ENCODE data around the gene SNX1. TPM values are rescaled to one million over a fixed set of nuclear protein-coding genes. Genes with fewer than 3 reads are reported as not detected.

SNX1 gene
- total and polyA plus RNA-seq, 2 of the 13 experiments (the other 11 are each of a cell fraction or from before 2014, with no cell fraction given) = 29.3 to 60.1 TPM

GRCh38 chr15:64146885-64147681 lies 51.3 kb downstream of the SNX1 start:
- peak; percentile 80 for FAIRE-seq
- ATAC-seq = peak; percentile 64
- ChIA-PET CTCF (ENCODE audit: low intra/inter-chr PET ratio, low total read pairs) (no interaction called here), POLR2A (interaction anchor here (0.5 to 3.7 kb wide), 4 partner anchors 16 to 452 kb away, joined by 3 to 17 read pairs (median 8); partner anchors contain the start of genes CIAO2A and PPIB)
- Histone ChIP-seq H3K27ac (ENCODE audit: extremely low read length, insufficient read depth, low read length) (peak overlapping the region; percentile 70), H3K27me3 (ENCODE audit: control insufficient read depth in 1 of 2, insufficient read depth in 2 of 2, low read length in 2 of 2) (no peaks in the 10 kb centered on the region), H3K4me1 (ENCODE audit: insufficient read depth, low read length) (peaks cover 61% of the 10 kb centered on the region), H3K4me3 (replicated peaks in 1 of 3; ENCODE audit: insufficient read depth in 1 of 3, low read depth in 2 of 3, low read length in 3 of 3) (peak overlapping the region in 2 of 3 experiments; percentile 6 to 20; a peak in 3 of 6 replicates), H3K9me3 (ENCODE audit: low read length) (no peaks in the 10 kb centered on the region), H3K36me3 (replicated peaks in 1 of 2; ENCODE audit: control insufficient read depth in 1 of 2, insufficient read depth in 2 of 2, low read length in 2 of 2) (peaks cover 7 to 15% of the 10 kb centered on the region in 2 experiments; a peak in 2 of 5 replicates), H3K4me2 (ENCODE audit: low read depth, low read length) (peak overlapping the region; percentile 66), H2AFZ (ENCODE audit: low read length) (no peak overlapping the region), H3K79me2 (ENCODE audit: insufficient read depth, low read length) (no peaks in the 10 kb centered on the region), H3K9ac (ENCODE audit: insufficient read depth, low read depth, low read length) (peak overlapping the region; percentile 55), H4K20me1 (ENCODE audit: insufficient read depth, low read length) (no peaks in the 10 kb centered on the region)
- intact Hi-C loops (cut with micrococcal nuclease; ENCODE audit: unreplicated experiment) (no loop called here), in situ Hi-C loops (cut with HindIII; ENCODE audit: extremely low pct_ligation_motif_present, low pct_unique_long_range_greater_than_20kb) (no loop called here)
- 30% methylated on average over 17 of the region's 26 CpGs for WGBS (ENCODE audit: low lambda C conversion rate)
- DNase-seq (ENCODE audit: low spot score) = peak; percentile 86
- BruUV-seq (replicated peaks) = no TSS peak
- TF ChIP-seq, protein P1, sequence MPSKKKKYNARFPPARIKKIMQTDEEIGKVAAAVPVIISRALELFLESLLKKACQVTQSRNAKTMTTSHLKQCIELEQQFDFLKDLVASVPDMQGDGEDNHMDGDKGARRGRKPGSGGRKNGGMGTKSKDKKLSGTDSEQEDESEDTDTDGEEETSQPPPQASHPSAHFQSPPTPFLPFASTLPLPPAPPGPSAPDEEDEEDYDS (CRISPR knock-in tag; IDR thresholded peaks at IDR 0.05) = no peak
- no peak for TF ChIP-seq MIER3 (CRISPR knock-in tag; IDR thresholded peaks at IDR 0.05; ENCODE audit: borderline replicate concordance)
- no peak for TF ChIP-seq ZNF232 (CRISPR knock-in tag; IDR thresholded peaks at IDR 0.05; ENCODE audit: borderline replicate concordance)
- TF ChIP-seq NKX3-1 (CRISPR knock-in tag; IDR thresholded peaks at IDR 0.05) = no peak
- no peak for TF ChIP-seq ZNF160 (CRISPR knock-in tag; IDR thresholded peaks at IDR 0.05)
- no peak for TF ChIP-seq AFF4 (CRISPR knock-in tag; IDR thresholded peaks at IDR 0.05)
- no peak for TF ChIP-seq ZNF841 (CRISPR knock-in tag; IDR thresholded peaks at IDR 0.05; ENCODE audit: borderline replicate concordance)
- peak; percentile 15; the same call in 1 of the 2 replicates for TF ChIP-seq SOX5 (CRISPR knock-in tag; IDR thresholded peaks at IDR 0.05; ENCODE audit: borderline replicate concordance)
- no peak for TF ChIP-seq TAF1 (CRISPR knock-in tag; IDR thresholded peaks at IDR 0.05)
- TF ChIP-seq RXRB (CRISPR knock-in tag; IDR thresholded peaks at IDR 0.05; ENCODE audit: borderline replicate concordance) = no peak
- no peak for TF ChIP-seq ZBTB21 (CRISPR knock-in tag; IDR thresholded peaks at IDR 0.05)
- TF ChIP-seq ZBTB14 (CRISPR knock-in tag; IDR thresholded peaks at IDR 0.05) = no peak
- no peak for TF ChIP-seq ZNF839 (CRISPR knock-in tag; IDR thresholded peaks at IDR 0.05; ENCODE audit: borderline replicate concordance)
- TF ChIP-seq SIN3B (IDR thresholded peaks at IDR 0.05; ENCODE audit: low read length) = no peak
- no peak for TF ChIP-seq EZH2 (conservative IDR thresholded peaks at IDR 0.05; ENCODE audit: low read depth, low read length)
- TF ChIP-seq, protein P2, sequence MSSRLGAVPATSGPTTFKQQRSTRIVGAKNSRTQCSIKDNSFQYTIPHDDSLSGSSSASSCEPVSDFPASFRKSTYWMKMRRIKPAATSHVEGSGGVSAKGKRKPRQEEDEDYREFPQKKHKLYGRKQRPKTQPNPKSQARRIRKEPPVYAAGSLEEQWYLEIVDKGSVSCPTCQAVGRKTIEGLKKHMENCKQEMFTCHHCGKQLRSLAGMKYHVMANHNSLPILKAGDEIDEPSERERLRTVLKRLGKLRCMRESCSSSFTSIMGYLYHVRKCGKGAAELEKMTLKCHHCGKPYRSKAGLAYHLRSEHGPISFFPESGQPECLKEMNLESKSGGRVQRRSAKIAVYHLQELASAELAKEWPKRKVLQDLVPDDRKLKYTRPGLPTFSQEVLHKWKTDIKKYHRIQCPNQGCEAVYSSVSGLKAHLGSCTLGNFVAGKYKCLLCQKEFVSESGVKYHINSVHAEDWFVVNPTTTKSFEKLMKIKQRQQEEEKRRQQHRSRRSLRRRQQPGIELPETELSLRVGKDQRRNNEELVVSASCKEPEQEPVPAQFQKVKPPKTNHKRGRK (CRISPR knock-in tag; IDR thresholded peaks at IDR 0.05) = no peak
- peak; percentile 66; the same call in 1 of the 2 replicates for TF ChIP-seq ZBTB8A (CRISPR knock-in tag; IDR thresholded peaks at IDR 0.05; ENCODE audit: borderline replicate concordance, low read depth)

Data from HepG2 (cell line).